ENCODE data around the gene DCAF7.

Gene DCAF7

GRCh38 chr17:63524051-63524450 lies 26.2 kb upstream of the DCAF7 start:
- DNase-seq (ENCODE audit: extremely low read depth in 1 of 2, low read depth in 1 of 2), result no peak

GRCh38 chr17:63525190-63525946 lies 24.9 kb upstream of the DCAF7 start:
- no peak for DNase-seq (ENCODE audit: extremely low read depth in 1 of 2, low read depth in 1 of 2)

- no peak for DNase-seq (ENCODE audit: extremely low read depth in 1 of 2, low read depth in 1 of 2)
These were observed 23.4 kb upstream of the DCAF7 start for GRCh38 chr17:63526861-63527260.

DNA sequence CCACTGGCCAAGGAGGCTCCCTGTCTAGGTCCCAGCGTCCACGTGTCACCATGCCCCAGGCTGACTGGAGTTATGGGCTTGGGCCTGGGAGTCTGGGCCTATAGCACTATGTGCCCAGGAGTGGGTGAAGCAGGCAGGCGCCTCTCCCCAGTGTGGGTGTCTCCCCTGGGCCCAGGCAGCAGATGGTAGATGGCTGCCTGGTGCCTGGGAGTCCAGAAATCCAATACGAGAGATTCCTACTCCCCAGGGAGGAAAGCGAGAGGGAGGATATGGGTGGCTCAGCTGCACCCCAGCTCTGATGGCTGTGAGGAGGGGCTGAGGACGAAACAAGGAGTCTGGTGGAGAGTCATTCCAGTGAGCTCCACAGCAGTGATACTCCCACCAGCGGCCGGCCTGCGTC lies 22.1 kb upstream of the DCAF7 start:
- DNase-seq (ENCODE audit: extremely low read depth in 1 of 2, low read depth in 1 of 2), result no peak

- DNase-seq (ENCODE audit: extremely low read depth in 1 of 2, low read depth in 1 of 2), result no peak
These were observed 20.3 kb upstream of the DCAF7 start for GRCh38 chr17:63529711-63530556.

DNA sequence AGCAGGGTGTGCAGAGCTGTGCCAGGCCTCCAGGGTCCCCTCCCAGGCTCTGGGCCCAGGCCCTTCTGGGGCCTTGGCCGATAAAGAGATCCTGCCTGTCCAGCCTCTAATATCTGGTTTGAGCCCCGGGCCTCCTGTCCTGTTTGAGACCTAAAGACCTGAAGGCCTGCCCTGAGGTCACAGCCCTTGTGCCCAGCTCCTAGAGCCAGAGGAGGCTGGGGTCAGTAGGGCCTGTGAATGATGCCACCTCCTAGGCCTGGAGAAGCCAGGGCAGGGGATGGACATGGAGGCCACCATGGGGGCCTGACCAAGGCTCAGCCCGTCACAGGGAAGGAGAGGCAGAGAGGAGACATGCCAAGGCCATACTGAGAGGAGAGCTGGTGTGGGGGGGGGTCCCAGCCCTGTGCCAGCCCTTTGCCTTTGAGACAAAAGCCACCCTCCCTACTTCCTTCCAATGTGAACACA lies 19.7 kb upstream of the DCAF7 start:
- DNase-seq (ENCODE audit: extremely low read depth in 1 of 2, low read depth in 1 of 2), result no peak

DNA sequence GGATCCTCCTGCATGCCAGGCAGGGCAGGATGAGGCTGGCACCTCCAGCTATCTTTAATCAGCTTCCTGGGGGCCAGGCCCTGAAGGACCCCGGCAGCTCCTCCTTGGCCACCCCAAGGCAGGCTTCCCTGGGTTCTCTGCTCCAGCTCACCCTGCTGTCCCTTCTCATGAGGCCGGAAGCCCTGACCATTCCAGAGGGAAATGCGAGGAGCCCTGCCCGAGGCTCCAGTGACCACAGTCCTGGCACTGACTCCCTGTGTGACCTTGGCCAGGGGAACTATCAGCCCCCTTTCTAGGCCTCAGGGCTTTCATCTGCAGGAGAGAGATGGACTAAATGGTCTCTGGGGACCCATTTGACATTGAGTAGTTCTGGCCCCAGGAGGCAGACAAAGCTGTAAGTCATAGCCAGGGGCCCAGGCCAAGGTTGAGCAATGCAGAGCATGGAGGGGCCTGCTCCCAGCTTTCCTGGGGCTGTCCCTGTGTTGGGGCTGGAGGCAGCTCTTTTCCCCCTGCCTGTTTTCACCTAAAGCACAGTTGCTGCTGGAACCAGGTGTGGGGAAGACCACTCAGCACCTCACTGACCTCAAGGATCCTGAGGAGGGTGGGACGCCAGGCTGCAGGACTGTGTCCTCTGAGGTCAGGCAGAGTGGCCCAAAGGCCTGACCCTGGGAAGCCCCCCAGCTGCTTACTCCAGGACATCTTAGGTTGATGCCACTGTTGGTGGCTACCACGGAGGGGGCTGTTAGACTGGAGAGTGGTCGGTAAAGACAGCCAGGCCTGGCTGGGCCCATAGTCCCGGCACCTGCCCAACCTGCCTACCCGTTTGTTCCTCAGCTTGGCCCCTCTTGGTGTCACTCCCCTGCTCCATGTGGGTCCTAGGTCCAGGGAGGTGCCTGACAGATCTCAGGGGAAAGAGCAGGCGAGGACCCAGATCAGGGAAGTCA lies 19.0 kb upstream of the DCAF7 start:
- DNase-seq (ENCODE audit: extremely low read depth in 1 of 2, low read depth in 1 of 2), result no peak

DNA sequence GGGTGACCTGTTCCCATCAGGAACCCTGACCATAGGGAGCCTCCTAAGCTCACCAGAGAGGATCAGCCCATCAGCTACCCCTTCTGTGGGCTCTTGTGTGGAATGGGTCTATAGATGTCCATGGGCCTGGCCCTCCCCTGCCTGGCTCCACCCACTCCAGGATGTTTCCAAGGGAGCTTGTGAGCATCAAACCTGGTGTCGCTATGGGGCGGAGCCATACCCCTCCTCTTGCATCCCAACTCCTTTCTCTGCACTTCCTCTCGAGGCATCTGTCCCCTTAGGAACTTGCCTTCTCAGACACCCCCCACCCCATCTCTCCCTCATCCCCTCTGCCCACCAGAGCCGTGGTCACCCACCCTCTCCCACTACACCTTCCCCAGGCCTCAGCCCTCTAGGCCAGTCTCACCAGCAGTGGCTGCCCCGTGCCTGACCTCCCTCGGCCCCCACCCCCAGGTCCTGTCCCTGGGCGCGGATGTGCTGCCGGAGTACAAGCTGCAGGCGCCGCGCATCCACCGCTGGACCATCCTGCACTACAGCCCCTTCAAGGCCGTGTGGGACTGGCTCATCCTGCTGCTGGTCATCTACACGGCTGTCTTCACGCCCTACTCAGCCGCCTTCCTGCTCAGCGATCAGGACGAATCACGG lies 16.7 kb upstream of the DCAF7 start:
- no peak for DNase-seq (ENCODE audit: extremely low read depth in 1 of 2, low read depth in 1 of 2)

GRCh38 chr17:63534078-63534570 lies 16.2 kb upstream of the DCAF7 start:
- DNase-seq (ENCODE audit: extremely low read depth in 1 of 2, low read depth in 1 of 2), result no peak

DNA sequence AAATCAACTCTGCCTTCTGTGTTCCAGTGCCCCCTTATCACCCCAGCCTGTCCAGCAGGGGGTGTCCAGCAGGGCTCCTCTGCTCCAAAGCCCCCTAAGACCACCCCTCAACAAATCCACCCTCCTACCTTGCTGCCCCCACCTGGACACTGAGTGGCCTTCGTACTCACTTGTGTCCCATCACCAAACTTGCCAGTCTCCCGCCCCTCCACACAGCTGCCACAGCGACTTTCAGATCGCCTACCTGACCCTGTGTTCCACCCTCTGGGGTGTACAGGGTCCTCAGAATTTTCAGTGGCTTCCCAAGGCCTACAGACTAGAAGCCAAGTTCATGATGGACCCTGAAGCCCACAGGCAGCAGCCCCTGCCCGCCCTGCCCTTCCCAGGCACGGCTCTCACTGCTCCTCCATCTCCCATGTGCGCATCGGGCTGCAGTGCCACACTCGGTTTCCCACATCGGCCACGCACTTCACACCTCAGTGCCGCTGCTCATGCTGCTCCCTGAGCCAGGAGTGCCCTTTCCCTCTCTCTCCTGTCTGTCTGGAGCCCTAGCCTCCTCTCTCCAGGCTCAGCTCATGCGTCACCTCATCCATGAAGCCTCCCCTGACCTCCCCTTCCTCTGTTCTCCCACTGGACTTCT lies 15.3 kb upstream of the DCAF7 start:
- no peak for DNase-seq (ENCODE audit: extremely low read depth in 1 of 2, low read depth in 1 of 2)

DNA sequence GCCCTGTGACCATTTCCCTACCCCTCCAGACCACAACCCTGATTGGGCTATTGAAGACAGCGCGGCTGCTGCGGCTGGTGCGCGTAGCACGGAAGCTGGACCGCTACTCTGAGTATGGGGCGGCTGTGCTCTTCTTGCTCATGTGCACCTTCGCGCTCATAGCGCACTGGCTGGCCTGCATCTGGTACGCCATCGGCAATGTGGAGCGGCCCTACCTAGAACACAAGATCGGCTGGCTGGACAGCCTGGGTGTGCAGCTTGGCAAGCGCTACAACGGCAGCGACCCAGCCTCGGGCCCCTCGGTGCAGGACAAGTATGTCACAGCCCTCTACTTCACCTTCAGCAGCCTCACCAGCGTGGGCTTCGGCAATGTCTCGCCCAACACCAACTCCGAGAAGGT lies 14.6 kb upstream of the DCAF7 start:
- no peak for DNase-seq (ENCODE audit: extremely low read depth in 1 of 2, low read depth in 1 of 2)

DNA sequence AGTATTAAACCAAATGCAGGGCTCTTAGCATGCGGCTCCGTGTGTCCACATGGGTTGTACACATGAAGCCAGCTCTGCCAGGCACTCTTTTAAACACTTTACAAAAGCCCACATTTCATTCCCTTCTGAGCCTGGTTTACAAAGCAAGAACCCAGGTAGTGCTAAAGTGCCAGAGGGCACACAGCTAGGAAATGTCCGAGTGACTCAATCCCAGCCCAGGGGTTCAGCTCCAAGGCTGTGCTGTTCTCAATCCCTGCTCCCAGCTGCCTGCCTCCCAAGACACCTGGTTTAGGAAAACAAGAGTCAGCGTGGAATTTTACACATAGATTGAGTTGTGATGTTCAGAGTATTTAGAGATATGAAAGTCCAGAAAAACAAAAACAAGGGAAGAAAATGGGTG lies 13.3 kb upstream of the DCAF7 start:
- no peak for DNase-seq (ENCODE audit: extremely low read depth in 1 of 2, low read depth in 1 of 2)

GRCh38 chr17:63537991-63538692 lies 12.1 kb upstream of the DCAF7 start:
- no peak for DNase-seq (ENCODE audit: extremely low read depth in 1 of 2, low read depth in 1 of 2)

- no peak for DNase-seq (ENCODE audit: extremely low read depth in 1 of 2, low read depth in 1 of 2)
These were observed 11.3 kb upstream of the DCAF7 start for GRCh38 chr17:63538693-63539595.

DNA sequence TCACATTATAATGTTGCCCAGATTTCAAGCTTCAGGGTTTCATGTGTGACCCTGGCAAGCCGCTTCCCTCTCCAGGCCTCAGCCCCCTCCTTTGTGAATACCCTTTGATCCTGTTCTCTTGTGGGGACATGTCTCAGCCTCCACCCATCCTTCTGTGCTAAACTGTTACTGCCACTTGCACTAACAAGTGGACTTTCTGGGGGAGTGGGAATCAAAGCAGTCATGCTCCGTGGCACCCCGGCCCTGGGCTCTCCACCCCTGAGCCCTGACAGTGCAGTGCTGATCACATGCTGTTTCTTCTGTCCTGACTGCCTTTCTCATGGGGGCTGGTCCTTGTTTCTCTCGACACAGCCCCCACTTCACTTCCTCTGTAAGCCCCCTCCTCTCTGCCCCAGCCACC lies 9.7 kb upstream of the DCAF7 start:
- DNase-seq (ENCODE audit: extremely low read depth in 1 of 2, low read depth in 1 of 2), result no peak

GRCh38 chr17:63542218-63542545 lies 8.1 kb upstream of the DCAF7 start:
- no peak for DNase-seq (ENCODE audit: extremely low read depth in 1 of 2, low read depth in 1 of 2)

DNA sequence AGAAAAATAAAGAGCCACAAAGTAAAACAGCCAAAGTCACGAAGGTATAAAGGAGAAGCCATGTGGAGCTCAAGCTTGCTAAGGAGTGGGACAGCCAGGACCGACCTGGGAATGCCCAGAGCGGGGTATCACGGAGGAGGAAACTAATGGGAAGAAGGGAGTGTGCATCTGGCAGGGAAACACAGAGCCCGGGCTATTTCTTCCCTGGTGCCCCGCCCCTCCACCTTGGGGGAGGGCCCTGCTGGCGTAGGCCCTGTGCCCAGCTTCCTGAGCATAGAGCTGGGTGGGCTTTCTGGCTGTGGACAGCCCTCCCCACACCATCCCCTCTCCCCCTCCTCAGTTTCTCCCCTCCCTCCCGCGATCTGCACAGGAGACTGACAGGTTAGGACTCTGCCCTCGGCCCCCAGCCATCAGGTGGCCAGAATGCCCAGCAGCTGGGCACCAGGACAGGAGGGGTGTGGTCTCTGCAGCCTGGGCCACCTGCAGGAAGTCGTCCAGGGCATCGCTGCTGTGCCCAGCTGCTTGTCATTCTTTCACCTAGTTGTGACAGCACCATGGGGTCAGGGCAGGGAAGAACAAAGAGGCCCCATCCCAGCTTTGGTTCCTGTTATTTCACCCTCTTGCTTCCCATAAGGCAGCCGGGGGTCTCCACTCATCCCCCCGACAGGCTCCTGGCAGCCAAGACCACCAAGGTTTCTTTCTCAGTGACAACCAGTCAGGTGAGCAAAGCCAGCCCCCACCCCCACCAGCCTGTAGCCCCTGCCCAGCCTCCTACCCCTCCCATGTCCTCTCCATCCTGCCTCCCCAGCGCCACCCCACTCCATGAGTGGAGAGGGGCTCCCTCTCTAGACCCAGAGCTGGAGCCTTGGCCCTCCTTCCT lies 7.1 kb upstream of the DCAF7 start:
- DNase-seq (ENCODE audit: extremely low read depth in 1 of 2, low read depth in 1 of 2), result no peak
